Measurements from ENCODE around the gene SNX8. TPM values are rescaled to one million over a fixed set of nuclear protein-coding genes. Genes with fewer than 3 reads are reported as not detected.

SNX8 gene
- total and polyA plus RNA-seq, 2 of the 8 experiments (the other 6 are each of a cell fraction or from before 2014, with no cell fraction given): 46.2 to 70.8 TPM

DNA sequence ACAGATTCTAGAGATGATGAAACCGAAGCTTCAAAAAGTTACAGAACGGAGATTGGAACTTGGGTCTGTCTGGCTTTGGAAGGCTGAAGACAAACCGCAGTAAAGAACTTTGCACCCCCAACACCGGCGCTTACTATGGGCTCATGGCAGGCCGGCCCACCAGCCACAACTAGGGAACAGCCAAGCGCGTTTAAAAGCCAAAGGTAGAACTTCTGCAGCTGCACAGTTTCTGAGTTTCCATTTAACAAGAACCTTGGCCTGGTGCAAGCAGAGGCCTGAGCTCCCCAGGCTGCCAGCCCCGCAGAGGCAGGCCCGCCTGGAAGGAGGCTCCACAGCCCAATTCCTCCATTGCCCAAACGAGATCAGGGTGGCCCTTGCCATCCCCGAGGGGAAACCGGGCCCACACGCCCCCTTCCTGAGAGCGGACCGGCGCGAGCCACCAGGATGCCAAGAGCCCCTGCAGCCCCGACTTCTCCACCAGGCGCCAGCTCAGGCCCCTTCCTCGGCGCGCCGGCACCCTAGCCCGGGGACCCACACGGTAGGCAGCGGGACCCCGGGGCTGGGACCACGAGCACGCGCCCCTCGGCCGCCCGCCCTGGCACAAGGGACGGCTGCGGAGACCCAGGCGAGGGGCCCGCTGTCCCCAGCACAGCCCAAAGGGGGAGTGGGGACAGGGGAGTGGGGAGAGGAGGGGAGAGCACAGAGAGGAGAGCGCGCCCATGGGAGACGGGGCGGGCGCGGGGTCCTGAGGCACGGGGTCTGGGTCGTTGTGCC, 82.1 kb downstream of the SNX8 start:
- Histone ChIP-seq H3K18ac (ENCODE audit: extremely low read depth, low read length) (no peak overlapping the region; the same call in 1 of the 2 replicates), H4K91ac (replicated peaks; ENCODE audit: insufficient read length, low read length) (no peak overlapping the region), H3K27ac (ENCODE audit: low read depth, low read length) (peak overlapping the region; percentile 31; the same call in 1 of the 2 replicates), H3K56ac (replicated peaks; ENCODE audit: insufficient read length, low read depth, low read length) (peak overlapping the region; percentile 40), H3K4me1 (replicated peaks in 1 of 4; ENCODE audit: control insufficient read depth in 3 of 4, insufficient read depth in 4 of 4, low read length in 3 of 4) (peaks cover 0 to 2% (median 0%) of the 10 kb centered on the region in 4 experiments; a peak in 1 of 7 replicates), H3K79me2 (ENCODE audit: control insufficient read depth in 1 of 2, insufficient read depth in 2 of 2, low read length in 2 of 2) (peaks cover 8 to 40% of the 10 kb centered on the region in 2 experiments), H2BK5ac (ENCODE audit: low read depth, low read length) (no peak overlapping the region; the same call in 1 of the 2 replicates), H3K4me2 (ENCODE audit: insufficient read depth in 1 of 2, low read depth in 2 of 2, low read length in 2 of 2) (peak overlapping the region; percentile 60 to 82), H3K9ac (replicated peaks in 1 of 4; ENCODE audit: extremely low read depth in 1 of 4, low read depth in 3 of 4, low read length in 3 of 4) (peak overlapping the region; percentile 65 to 93 (median 70)), H3K27me3 (replicated peaks in 1 of 4; ENCODE audit: control insufficient read depth in 3 of 4, extremely low read depth in 1 of 4, insufficient read depth in 3 of 4, low read length in 3 of 4) (no peaks in the 10 kb centered on the region), H3K23me2 (ENCODE audit: low read depth, low read length) (peaks cover 8% of the 10 kb centered on the region; the same call in 1 of the 2 replicates), H3K36me3 (ENCODE audit: control insufficient read depth in 2 of 4, insufficient read depth in 4 of 4, low read length in 3 of 4) (peaks cover 13 to 40% (median 28%) of the 10 kb centered on the region in 4 experiments; a peak in 7 of 8 replicates), H2BK12ac (ENCODE audit: low read depth, low read length) (no peak overlapping the region), H3K79me1 (ENCODE audit: low read depth, low read length) (peaks cover 10% of the 10 kb centered on the region), H3K4ac (replicated peaks; ENCODE audit: insufficient read length, low read depth, low read length) (no peak overlapping the region), H2AFZ (ENCODE audit: low read length) (no peak overlapping the region), H2AK5ac (ENCODE audit: low read depth, low read length) (no peak overlapping the region), H3K4me3 (ENCODE audit: extremely low read depth in 1 of 4, insufficient read depth in 2 of 4, low read depth in 3 of 4, low read length in 4 of 4) (peak overlapping the region; percentile 62 to 93 (median 82)), H4K8ac (ENCODE audit: extremely low read depth, insufficient read depth, low read length) (peak overlapping the region; percentile 73; the same call in 1 of the 2 replicates), H2BK15ac (ENCODE audit: low read length) (no peak overlapping the region), H2BK120ac (replicated peaks; ENCODE audit: low read depth, low read length) (no peak overlapping the region), H3K9me3 (ENCODE audit: insufficient read depth in 2 of 2, low read depth in 1 of 2, low read length in 1 of 2) (no peaks in the 10 kb centered on the region), H2BK20ac (ENCODE audit: low read length) (no peak overlapping the region), H4K5ac (ENCODE audit: insufficient read length, low read depth, low read length) (peak overlapping the region; percentile 18), H4K20me1 (replicated peaks in 1 of 2; ENCODE audit: control insufficient read depth in 1 of 2, insufficient read depth in 2 of 2, low read length in 2 of 2) (peaks cover 3 to 12% of the 10 kb centered on the region in 2 experiments), H3K23ac (ENCODE audit: insufficient read length) (no peak overlapping the region), H3K14ac (ENCODE audit: insufficient read length) (no peak overlapping the region)
- TF ChIP-seq SUZ12 (IDR thresholded peaks at IDR 0.05; ENCODE audit: low read length): no peak
- POLR2A ChIA-PET (ENCODE audit: partially characterized antibody): interaction anchor here (0.5 to 4.5 kb wide), 17 partner anchors 9 to 400 kb away, joined by 3 to 36 read pairs (median 3); partner anchors contain the start of genes MRM2, NUDT1 and SNX8
- CTCF ChIA-PET (ENCODE audit: partially characterized antibody): interaction anchor here (0.6 to 1.8 kb wide), 7 partner anchors 16 to 148 kb away, joined by 3 to 7 read pairs (median 3); no protein-coding TSS in a partner anchor
- WGBS, 2 experiments (ENCODE audit: extremely low coverage in 1 of 2, insufficient coverage in 1 of 2, insufficient read length in 1 of 2, insufficient replicate concordance in 2 of 2, low coverage in 1 of 2, low lambda C conversion rate in 2 of 2, missing lambda C conversion rate in 1 of 2): 11% methylated on average over 30 of the region's 46 CpGs; no CpG with 5 or more reads in 1 of the 2 experiments
- DNase-seq (ENCODE audit: low read depth in 1 of 2, low spot score in 2 of 2): peak in 1 of 2 experiments; percentile 63
- FAIRE-seq: no peak
